B cell (primary cell): ENCODE data around the gene TFAP2A. TPM values are rescaled to one million over a fixed set of nuclear protein-coding genes. Genes with fewer than 3 reads are reported as not detected.

ENCODE experiments used
- ATAC-seq: fragments of 200-7000 bp; cut with Tn5 transposase; one replicate; pipeline ENCODE4 v1.10.0; 2021; ENCODE audit warnings: low read depth, mild to moderate bottlenecking, moderate number of reproducible peaks, moderate library complexity
- CTCF ChIA-PET: fragments of 350-600 bp; sonication (Branson Sonifier 250); formaldehyde crosslinking; loops from one replicate; lab custom pipeline; 2021; ENCODE audit warnings: antibody characterized with exemption, inconsistent platforms; lab: Charles Lee
- POLR2A ChIA-PET: fragments of 350-600 bp; sonication (Branson Sonifier 250); formaldehyde crosslinking; loops from one replicate; lab custom pipeline; 2021; ENCODE audit warnings: antibody characterized with exemption; lab: Charles Lee
- DNase-seq: peaks from one replicate; pipeline ENCODE4 v3.0.0; 2013
- H2AFZ ChIP-seq: 2 replicates; pipeline ENCODE4 v1.6.1; 2012; ENCODE audit warnings: mild to moderate bottlenecking, low read depth, low read length; ENCODE audit not compliant: insufficient read depth, poor library complexity, severe bottlenecking
- H3K27ac ChIP-seq, 2 donors: 1 replicate in 1 of 2; 2 replicates in 1 of 2; pipeline ENCODE4 v1.5.1; 2012 to 2013; ENCODE audit warnings: low read length in 2 of 2, mild to moderate bottlenecking in 2 of 2, moderate library complexity in 1 of 2
- H3K27me3 ChIP-seq, 4 experiments: fragments of 200-600 bp in 1 of 4; sonication (generic) in 1 of 4; replicated peaks in 1 of 4; 1 replicate in 2 of 4; 2 replicates in 2 of 4; pipeline versions ENCODE4 v1.6.1 to v1.7.0; 2013 to 2016; ENCODE audit warnings: low read length in 3 of 4, mild to moderate bottlenecking in 2 of 4, mixed read lengths in 1 of 4, moderate library complexity in 1 of 4; ENCODE audit not compliant: insufficient read depth in 4 of 4, control insufficient read depth in 3 of 4; ENCODE audit errors: control extremely low read depth in 1 of 4
- H3K36me3 ChIP-seq, 2 experiments: replicated peaks in 1 of 2; 1 replicate in 1 of 2; 2 replicates in 1 of 2; pipeline versions ENCODE4 v1.6.1 to v1.7.1; 2013; ENCODE audit warnings: low read length in 1 of 2; ENCODE audit not compliant: insufficient read depth in 2 of 2, control insufficient read depth in 1 of 2; ENCODE audit errors: control extremely low read depth in 1 of 2, extremely low read depth in 1 of 2
- H3K4me1 ChIP-seq, 2 donors: fragments of 200-600 bp in 1 of 2; sonication (generic) in 1 of 2; 1 replicate in 1 of 2; 2 replicates in 1 of 2; pipeline versions ENCODE4 v1.5.1 to v1.6.1; 2013 to 2017; ENCODE audit warnings: low read length in 2 of 2; ENCODE audit not compliant: control insufficient read depth in 2 of 2, insufficient read depth in 2 of 2
- H3K4me2 ChIP-seq: replicated peaks from 2 replicates; pipeline ENCODE3; 2012; ENCODE audit warnings: mild to moderate bottlenecking, low read depth, low read length; ENCODE audit not compliant: poor library complexity, severe bottlenecking
- H3K4me3 ChIP-seq, 5 experiments: fragments of 200-600 bp in 1 of 5; sonication (generic) in 1 of 5; 1 replicate in 3 of 5; 2 replicates in 2 of 5; pipeline versions ENCODE4 v1.5.1 to v1.7.0; 2011 to 2016; ENCODE audit warnings: low read length in 4 of 5, mild to moderate bottlenecking in 4 of 5, low read depth in 2 of 5, control low read depth in 1 of 5, moderate library complexity in 1 of 5; ENCODE audit not compliant: insufficient read depth in 1 of 5; ENCODE audit errors: control extremely low read depth in 1 of 5, extremely low read depth in 1 of 5
- H3K79me2 ChIP-seq: fragments of 200-600 bp; sonication (generic); one replicate; pipeline ENCODE4 v1.6.0; 2016; ENCODE audit warnings: low read length; ENCODE audit not compliant: control insufficient read depth, insufficient read depth
- H3K9ac ChIP-seq: fragments of 200-600 bp; sonication (generic); 2 replicates; pipeline ENCODE4 v1.6.1; 2017; ENCODE audit warnings: mild to moderate bottlenecking, low read length, moderate library complexity
- H3K9me3 ChIP-seq, 3 donors: one replicate each; pipeline versions ENCODE4 v1.6.1 to v1.7.1; 2013; ENCODE audit warnings: low read length in 2 of 3; ENCODE audit not compliant: control insufficient read depth in 2 of 3, insufficient read depth in 1 of 3; ENCODE audit errors: control extremely low read depth in 1 of 3
- H4K20me1 ChIP-seq: 2 replicates; pipeline ENCODE4 v1.6.0; 2012; ENCODE audit warnings: mild to moderate bottlenecking, low read length; ENCODE audit not compliant: insufficient read depth, control insufficient read depth, poor library complexity, severe bottlenecking
- H3K27ac Mint-ChIP-seq: one replicate; pipeline ENCODE4 v1.8.0; 2021; ENCODE audit warnings: mixed read lengths
- H3K27me3 Mint-ChIP-seq: one replicate; pipeline ENCODE4 v1.8.0; 2021; ENCODE audit warnings: mixed read lengths
- H3K4me1 Mint-ChIP-seq: one replicate; pipeline ENCODE4 v1.8.0; 2021; ENCODE audit warnings: mixed read lengths
- H3K4me3 Mint-ChIP-seq: one replicate; pipeline ENCODE4 v1.8.0; 2021; ENCODE audit warnings: mixed read lengths
- H3K9me3 Mint-ChIP-seq: one replicate; pipeline ENCODE4 v1.8.0; 2022; ENCODE audit warnings: mixed read lengths; ENCODE audit not compliant: insufficient read depth
- CTCF ChIP-seq: fragments of 200-600 bp; IDR thresholded peaks from one replicate; pipeline ENCODE4 v1.8.0; 2022; ENCODE audit warnings: antibody characterized with exemption, mild to moderate bottlenecking
- EZH2 ChIP-seq: IDR thresholded peaks from 2 replicates; pipeline ENCODE4 v1.6.1; 2012; ENCODE audit warnings: borderline replicate concordance, low read depth, mild to moderate bottlenecking, moderate library complexity, low read length; ENCODE audit not compliant: insufficient read depth, poor library complexity, severe bottlenecking
- WGBS: methylation state at CpG from one replicate; pipeline ENCODE4 v1.1.5; 2013; ENCODE audit warnings: missing lambda C conversion rate; ENCODE audit not compliant: insufficient coverage; 5-methylcytosine and 5-hydroxymethylcytosine counted together
- intact Hi-C: fragments of 100-400 bp; cut with micrococcal nuclease; formaldehyde crosslinking; loops from one replicate; pipeline ENCODE4 v1.10.0; 2022
- polyA plus RNA-seq: library from polyadenylated mRNA; depleted of rRNA; stranded (reverse); fragments of >200 nt; gene quantifications from 2 replicates; pipeline ENCODE4 v1.2.3, GENCODE V29; 2012
- total RNA-seq, 2 donors: library from RNA; stranded (reverse); fragments of 120-200 nt in 1 of 2; gene quantifications; 1 replicate in 1 of 2; 2 replicates in 1 of 2; pipeline versions ENCODE4 v1.2.3 to v1.2.4, GENCODE V29; 2013 to 2022

TFAP2A gene
- total and polyA plus RNA-seq, 2 donors (not counting 1 experiment from before 2014, with no cell fraction given), result not detected

GRCh38 chr6:10403385-10404106 lies 11.3 kb downstream of the TFAP2A start:
- WGBS, result 4% methylated on average over 3 of the region's 16 CpGs
- H3K4me1 Mint-ChIP-seq, result peaks cover 13% of the 10 kb centered on the region
- H3K9ac ChIP-seq, result peak overlapping the region; percentile 53
- H3K27ac Mint-ChIP-seq, result peak overlapping the region; percentile 50
- no peak overlapping the region for H3K27ac ChIP-seq
- peaks cover 18 to 30% (median 18%) of the 10 kb centered on the region in 3 donors for H3K9me3 ChIP-seq
- no peaks in the 10 kb centered on the region for H3K79me2 ChIP-seq
- H3K9me3 Mint-ChIP-seq, result peaks cover 26% of the 10 kb centered on the region
- no peaks in the 10 kb centered on the region for H3K36me3 ChIP-seq
- H3K4me2 ChIP-seq, result peak overlapping the region; percentile 75
- peak overlapping the region; percentile 75 for H2AFZ ChIP-seq
- POLR2A ChIA-PET, result no interaction called here
- CTCF ChIA-PET, result interaction anchor here (1.2 kb wide), 1 partner anchor 256 kb away, joined by 3 read pairs; no protein-coding TSS in a partner anchor
- TF ChIP-seq EZH2 (no peak), CTCF (no peak)
- H4K20me1 ChIP-seq, result no peaks in the 10 kb centered on the region
- H3K4me3 ChIP-seq, result peak overlapping the region; percentile 43 to 66 (median 59)
- intact Hi-C loops, result loop anchor here (2.0 to 5.0 kb wide), 3 partner anchors 19 to 435 kb away; partner anchors contain the start of genes MAK and TMEM14B
- DNase-seq (no peak), ATAC-seq (no peak)
- H3K4me3 Mint-ChIP-seq, result peak overlapping the region; percentile 81
- peaks cover 79% of the 10 kb centered on the region for H3K27me3 Mint-ChIP-seq
- peaks cover 0 to 68% (median 60%) of the 10 kb centered on the region in 4 experiments for H3K27me3 ChIP-seq
- H3K4me1 ChIP-seq, result peaks cover 14 to 15% of the 10 kb centered on the region in 2 donors
